ENCODE measurements around the gene SUSD2.
"Not testable (repeated sequence)": the region's sequence is repeated elsewhere in the genome, so short reads cannot be mapped to it uniquely, and the experiment has no call there.

GRCh38 chr22:24182900-24183246 is 1.6 kb downstream of the SUSD2 start:
- not testable (repeated sequence) for TF ChIP-seq CTCF (conservative IDR thresholded peaks at IDR 0.05; ENCODE audit: low read length); EZH2phosphoT487 (IDR thresholded peaks at IDR 0.05; ENCODE audit: borderline replicate concordance, low read depth, low read length)
